Kidney (tissue), 14 donors: ENCODE results near the gene MMP13. TPM values are rescaled to one million over a fixed set of nuclear protein-coding genes. Genes with fewer than 3 reads are reported as not detected.

Experiments
- DNase-seq, 5 donors: peaks; one replicate each; pipeline ENCODE4 v3.0.0-alpha.2; 2013 to 2020
- FAIRE-seq: peaks from 2 replicates; lab custom pipeline; 2012; peaks lifted over from hg19 to GRCh38; lab: Jason Lieb, UNC
- H3K27ac ChIP-seq, 2 donors: one replicate each; pipeline ENCODE4 v1.7.0; 2013; ENCODE audit warnings: low read depth in 2 of 2, low read length in 2 of 2, inconsistent platforms in 1 of 2
- H3K27me3 ChIP-seq: one replicate; pipeline ENCODE4 v1.7.1; 2013; ENCODE audit warnings: low read length, inconsistent platforms; ENCODE audit not compliant: control insufficient read depth, insufficient read depth
- H3K36me3 ChIP-seq, 3 donors: one replicate each; pipeline versions ENCODE4 v1.7.0 to v1.7.1; 2013; ENCODE audit warnings: low read length in 3 of 3, control low read depth in 1 of 3, inconsistent platforms in 1 of 3; ENCODE audit not compliant: insufficient read depth in 3 of 3, control insufficient read depth in 2 of 3
- H3K4me1 ChIP-seq, 3 donors: one replicate each; pipeline versions ENCODE4 v1.7.0 to v1.7.1; 2013; ENCODE audit warnings: low read length in 3 of 3, inconsistent platforms in 1 of 3, low read depth in 1 of 3; ENCODE audit not compliant: control insufficient read depth in 2 of 3, insufficient read depth in 2 of 3
- H3K4me3 ChIP-seq, 3 donors: one replicate each; pipeline versions ENCODE4 v1.7.0 to v1.8.1; 2013; ENCODE audit warnings: low read length in 3 of 3, control low read depth in 1 of 3, inconsistent platforms in 1 of 3
- H3K9ac ChIP-seq, 3 donors: one replicate each; pipeline versions ENCODE4 v1.7.0 to v1.7.1; 2013; ENCODE audit warnings: low read length in 3 of 3, control low read depth in 1 of 3, inconsistent platforms in 1 of 3
- H3K9me3 ChIP-seq, 3 donors: one replicate each; pipeline versions ENCODE4 v1.7.0 to v1.7.1; 2013; ENCODE audit warnings: low read length in 3 of 3, control low read depth in 1 of 3, inconsistent platforms in 1 of 3; ENCODE audit not compliant: control insufficient read depth in 2 of 3, insufficient read depth in 1 of 3
- CTCF ChIP-seq: IDR thresholded peaks from 3 replicates; pipeline ENCODE4 v1.5.1; 2012; ENCODE audit warnings: mild to moderate bottlenecking, moderate library complexity, borderline replicate concordance; ENCODE audit not compliant: insufficient read depth; ENCODE audit errors: extremely low read depth
- intact Hi-C: fragments of 100-400 bp; cut with DNase I; formaldehyde crosslinking; loops from one replicate; pipeline ENCODE4 v1.11.1; 2022
- polyA plus RNA-seq: library from polyadenylated mRNA; stranded (reverse); fragments of 350-450 nt; fragmentation: Illumina TruSeq; extraction: RNeasy Lipid Tissue Mini Kit (QIAGEN cat#74804); gene quantifications from one replicate; pipeline ENCODE4 v1.2.3, GENCODE V29; 2014; ENCODE audit warnings: low read depth, low replicate concordance; ENCODE audit not compliant: insufficient read depth
- total RNA-seq: library from RNA; stranded (reverse); fragmentation: NEBNext Ultra II Directional; extraction: Animal tissue kit (Norgen Biotek cat#: 25700); gene quantifications from one replicate; pipeline ENCODE4 v1.2.1, GENCODE V29; 2021
- donor health status: control.
- donor health status: control.
- donor health status: control.
- donor health status: control.
- donor health status: control.
- donor health status: DM: yes; HTN: yes; CAD: no.
- donor health status: Normal renal cell carcinoma (clear cell type).

MMP13 gene
- total and polyA plus RNA-seq, 2 donors from 2014 or later = not detected

DNA sequence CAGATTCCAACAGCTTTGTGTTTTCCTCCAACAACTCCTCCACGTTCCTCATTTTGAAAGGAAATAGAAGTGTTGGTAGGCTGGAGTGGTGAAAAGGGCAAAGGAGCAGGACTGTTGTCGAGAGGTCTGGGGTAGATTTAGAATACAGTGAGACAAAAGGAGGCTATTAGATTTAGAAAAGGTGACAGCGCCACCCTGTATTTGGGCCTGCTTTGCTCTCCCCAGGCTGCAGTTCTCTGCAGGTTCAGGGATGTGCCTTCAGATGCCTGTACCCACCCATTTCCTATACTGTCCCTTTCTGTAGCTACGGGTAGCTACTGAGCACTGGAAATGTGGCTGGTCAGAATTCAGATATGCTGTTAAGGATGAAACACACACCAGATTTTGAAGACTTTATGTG, 20.8 kb downstream of the MMP13 start:
- Histone ChIP-seq H3K9me3 (peaks cover 0 to 5% (median 0%) of the 10 kb centered on the region in 3 donors), H3K36me3 (no peaks in the 10 kb centered on the region), H3K9ac (no peak overlapping the region), H3K4me3 (no peak overlapping the region), H3K4me1 (peaks cover 4 to 17% (median 7%) of the 10 kb centered on the region in 3 donors), H3K27ac (no peak overlapping the region), H3K27me3 (no peaks in the 10 kb centered on the region)
- TF ChIP-seq CTCF = no peak
- DNase-seq (no peak), FAIRE-seq (no peak)
- intact Hi-C loops = no loop called here

DNA sequence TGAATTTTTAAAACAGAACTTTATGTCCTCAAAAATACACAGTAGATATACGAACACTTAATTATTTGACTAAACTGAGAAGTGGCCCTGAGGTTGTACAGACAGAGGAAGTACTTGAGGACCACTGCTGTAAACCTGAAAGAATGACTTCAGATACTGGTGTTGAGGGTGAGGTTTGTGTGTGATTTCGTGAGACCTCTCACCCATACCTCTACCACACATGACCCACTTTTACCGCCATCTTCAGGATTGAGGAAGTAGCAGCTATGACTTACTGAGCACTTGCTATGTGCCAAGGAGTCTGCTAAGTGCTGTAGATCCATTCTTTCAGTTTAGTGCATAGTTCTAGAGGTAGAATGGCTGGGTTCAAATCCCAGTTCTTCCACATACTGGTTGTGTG, 21.9 kb downstream of the MMP13 start:
- Histone ChIP-seq H3K9me3 (peaks cover 0 to 5% (median 0%) of the 10 kb centered on the region in 3 donors), H3K36me3 (no peaks in the 10 kb centered on the region), H3K27ac (no peak overlapping the region), H3K9ac (no peak overlapping the region), H3K4me1 (peaks cover 4 to 26% (median 15%) of the 10 kb centered on the region in 3 donors), H3K27me3 (no peaks in the 10 kb centered on the region), H3K4me3 (no peak overlapping the region)
- intact Hi-C loops = no loop called here
- no peak for TF ChIP-seq CTCF
- FAIRE-seq (no peak), DNase-seq (no peak)

DNA sequence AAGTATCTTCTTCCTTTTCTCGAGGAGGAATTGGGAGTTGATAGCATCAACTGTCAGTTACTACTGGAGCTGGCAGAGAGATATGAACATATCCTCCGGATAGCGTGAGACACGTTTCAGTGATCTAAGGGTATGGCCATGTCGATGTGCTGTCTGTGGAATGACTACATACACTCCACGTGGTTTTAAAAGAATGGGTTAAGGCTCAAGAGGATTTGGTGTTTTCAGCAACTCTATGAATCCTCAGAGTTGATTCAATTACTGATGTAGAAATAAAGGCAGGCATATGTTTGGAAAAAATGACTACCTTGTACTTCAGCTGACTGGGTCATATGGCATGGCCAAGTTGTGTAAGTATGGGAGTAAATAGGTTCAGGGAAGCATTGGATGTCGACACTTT, 22.9 kb downstream of the MMP13 start:
- no peak for TF ChIP-seq CTCF
- Histone ChIP-seq H3K9me3 (peaks cover 0 to 5% (median 0%) of the 10 kb centered on the region in 3 donors), H3K4me1 (peaks cover 4 to 33% (median 18%) of the 10 kb centered on the region in 3 donors), H3K4me3 (no peak overlapping the region), H3K9ac (no peak overlapping the region), H3K27me3 (no peaks in the 10 kb centered on the region), H3K36me3 (no peaks in the 10 kb centered on the region), H3K27ac (no peak overlapping the region)
- FAIRE-seq (no peak), DNase-seq (no peak)
- intact Hi-C loops = no loop called here

GRCh38 chr11:102930451-102930850, 25.1 kb downstream of the MMP13 start:
- FAIRE-seq (no peak), DNase-seq (no peak)
- Histone ChIP-seq H3K27ac (peak overlapping the region; percentile 22 to 57), H3K27me3 (no peaks in the 10 kb centered on the region), H3K9me3 (no peaks in the 10 kb centered on the region), H3K36me3 (no peaks in the 10 kb centered on the region), H3K4me1 (peaks cover 4 to 43% (median 22%) of the 10 kb centered on the region in 3 donors), H3K4me3 (no peak overlapping the region), H3K9ac (no peak overlapping the region)
- no peak for TF ChIP-seq CTCF
- intact Hi-C loops = no loop called here
